ENCODE measurements around the gene MAGI1. TPM values are rescaled to one million over a fixed set of nuclear protein-coding genes. Genes with fewer than 3 reads are reported as not detected.

MAGI1 gene
- total RNA-seq, 3 donors from 2014 or later (not counting 1 experiment from before 2014, with no cell fraction given), result not detected

GRCh38 chr3:65662095-65662494 is 376.6 kb downstream of the MAGI1 start:
- Histone ChIP-seq H3K27ac (ENCODE audit: low read length) (no peak overlapping the region), H3K9me3 (ENCODE audit: control insufficient read depth, insufficient read depth, low read length) (no peaks in the 10 kb centered on the region), H3K36me3 (ENCODE audit: control insufficient read depth, insufficient read depth, low read length) (no peaks in the 10 kb centered on the region), H3K4me1 (ENCODE audit: control insufficient read depth, insufficient read depth, low read length) (no peaks in the 10 kb centered on the region), H3K27me3 (ENCODE audit: control insufficient read depth, insufficient read depth, low read length) (no peaks in the 10 kb centered on the region), H3K4me3 (ENCODE audit: low read length) (no peak overlapping the region)
- Mint-ChIP-seq H3K4me3 (no peak overlapping the region), H3K27ac (no peak overlapping the region), H3K27me3 (ENCODE audit: low read depth in 2 of 2) (no peaks in the 10 kb centered on the region), H3K9me3 (peaks cover 0 to 2% of the 10 kb centered on the region in 2 donors), H3K36me3 (no peaks in the 10 kb centered on the region), H3K4me1 (no peaks in the 10 kb centered on the region)
- 60% methylated on average over 3 of the region's 3 CpGs for WGBS (ENCODE audit: insufficient coverage)
- no peak for TF ChIP-seq CTCF (IDR thresholded peaks at IDR 0.05)
- ATAC-seq, result no peak
- intact Hi-C loops (cut with micrococcal nuclease), result no loop called here
- DNase-seq, result no peak

- WGBS (ENCODE audit: insufficient coverage), result 83% methylated on average over 1 of the region's 5 CpGs
- TF ChIP-seq CTCF (IDR thresholded peaks at IDR 0.05), result no peak
- no peaks in the 10 kb centered on the region for H3K4me1 ChIP-seq (ENCODE audit: control insufficient read depth, insufficient read depth, low read length)
Observed at GRCh38 chr3:65660000-65660598, 378.6 kb downstream of the MAGI1 start.

GRCh38 chr3:65659396-65659795 is 379.3 kb downstream of the MAGI1 start:
- Histone ChIP-seq H3K36me3 (ENCODE audit: control insufficient read depth, insufficient read depth, low read length) (no peaks in the 10 kb centered on the region), H3K27ac (ENCODE audit: low read length) (no peak overlapping the region), H3K9me3 (ENCODE audit: control insufficient read depth, insufficient read depth, low read length) (no peaks in the 10 kb centered on the region), H3K27me3 (ENCODE audit: control insufficient read depth, insufficient read depth, low read length) (no peaks in the 10 kb centered on the region), H3K4me1 (ENCODE audit: control insufficient read depth, insufficient read depth, low read length) (no peaks in the 10 kb centered on the region), H3K4me3 (ENCODE audit: low read length) (no peak overlapping the region)
- DNase-seq (no peak), ATAC-seq (no peak)
- no peak for TF ChIP-seq CTCF (IDR thresholded peaks at IDR 0.05)
- H3K36me3 Mint-ChIP-seq, result no peaks in the 10 kb centered on the region
- no peak overlapping the region for H3K4me3 Mint-ChIP-seq
- H3K4me1 Mint-ChIP-seq, result no peaks in the 10 kb centered on the region
- H3K27ac Mint-ChIP-seq, result no peak overlapping the region
- intact Hi-C loops (cut with micrococcal nuclease), result no loop called here
- 80% methylated on average over 6 of the region's 6 CpGs for WGBS (ENCODE audit: insufficient coverage)
- peaks cover 0 to 2% of the 10 kb centered on the region in 2 donors for H3K9me3 Mint-ChIP-seq
- H3K27me3 Mint-ChIP-seq (ENCODE audit: low read depth in 2 of 2), result no peaks in the 10 kb centered on the region

More at GRCh38 chr3:65660000-65660598, 378.6 kb downstream of the MAGI1 start:
- no peaks in the 10 kb centered on the region for H3K9me3 ChIP-seq (ENCODE audit: control insufficient read depth, insufficient read depth, low read length)
- ATAC-seq, result no peak
- Mint-ChIP-seq H3K27me3 (ENCODE audit: low read depth in 2 of 2) (no peaks in the 10 kb centered on the region), H3K9me3 (peaks cover 0 to 2% of the 10 kb centered on the region in 2 donors), H3K4me3 (no peak overlapping the region), H3K36me3 (no peaks in the 10 kb centered on the region), H3K4me1 (no peaks in the 10 kb centered on the region), H3K27ac (no peak overlapping the region)
- no peaks in the 10 kb centered on the region for H3K36me3 ChIP-seq (ENCODE audit: control insufficient read depth, insufficient read depth, low read length)
- intact Hi-C loops (cut with micrococcal nuclease), result no loop called here
- DNase-seq, result no peak
- H3K4me3 ChIP-seq (ENCODE audit: low read length), result no peak overlapping the region
- no peaks in the 10 kb centered on the region for H3K27me3 ChIP-seq (ENCODE audit: control insufficient read depth, insufficient read depth, low read length)
- H3K27ac ChIP-seq (ENCODE audit: low read length), result no peak overlapping the region

GRCh38 chr3:65658401-65658800 is 380.3 kb downstream of the MAGI1 start:
- intact Hi-C loops (cut with micrococcal nuclease), result no loop called here
- no peak overlapping the region for H3K27ac ChIP-seq (ENCODE audit: low read length)
- ATAC-seq, result no peak
- no peaks in the 10 kb centered on the region for H3K4me1 ChIP-seq (ENCODE audit: control insufficient read depth, insufficient read depth, low read length)
- DNase-seq, result no peak
- no peak for TF ChIP-seq CTCF (IDR thresholded peaks at IDR 0.05)
- H3K36me3 ChIP-seq (ENCODE audit: control insufficient read depth, insufficient read depth, low read length), result no peaks in the 10 kb centered on the region
- WGBS (ENCODE audit: insufficient coverage), result 91% methylated on average over 2 of the region's 2 CpGs
- no peak overlapping the region for H3K4me3 ChIP-seq (ENCODE audit: low read length)
- peaks cover 0 to 2% of the 10 kb centered on the region in 2 donors for H3K9me3 Mint-ChIP-seq
- H3K27me3 ChIP-seq (ENCODE audit: control insufficient read depth, insufficient read depth, low read length), result no peaks in the 10 kb centered on the region
- H3K27ac Mint-ChIP-seq, result no peak overlapping the region
- H3K4me1 Mint-ChIP-seq, result no peaks in the 10 kb centered on the region
- no peaks in the 10 kb centered on the region for H3K27me3 Mint-ChIP-seq (ENCODE audit: low read depth in 2 of 2)
- H3K9me3 ChIP-seq (ENCODE audit: control insufficient read depth, insufficient read depth, low read length), result no peaks in the 10 kb centered on the region
- H3K36me3 Mint-ChIP-seq, result no peaks in the 10 kb centered on the region
- H3K4me3 Mint-ChIP-seq, result no peak overlapping the region

Data from natural killer cell (primary cell).